GM12872 (cell line): ENCODE results near the gene TMEM203.

ENCODE experiments used
- CTCF ChIP-seq: IDR thresholded peaks from 3 replicates; pipeline ENCODE4 v1.5.1; 2011; ENCODE audit warnings: low read depth, mild to moderate bottlenecking, low read length, moderate library complexity; ENCODE audit not compliant: insufficient read depth

TMEM203 gene

GRCh38 chr9:137232510-137232909 lies 27.1 kb upstream of the TMEM203 start:
- TF ChIP-seq CTCF: no peak

DNA sequence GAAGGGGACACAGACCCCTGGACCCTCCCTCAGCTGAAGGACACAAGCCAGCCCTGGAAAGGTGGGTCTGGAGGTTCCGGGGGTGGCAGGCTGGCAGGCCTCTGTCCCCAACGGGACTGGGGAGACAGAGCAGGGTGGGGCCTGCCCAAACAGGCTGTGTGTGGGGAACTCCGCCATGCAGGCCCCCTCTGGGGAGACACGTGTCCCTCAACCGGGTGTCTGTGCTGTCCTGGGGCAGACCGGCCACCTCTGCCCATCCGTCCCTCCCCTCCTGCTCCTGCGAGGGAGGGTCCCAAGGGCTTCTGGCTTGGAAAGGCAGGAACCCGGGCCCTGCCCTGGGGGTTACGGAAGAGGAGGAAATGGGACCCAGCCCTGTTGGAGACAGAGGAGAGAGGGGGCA lies 26.7 kb upstream of the TMEM203 start:
- no peak for TF ChIP-seq CTCF

- TF ChIP-seq CTCF: no peak
These were observed 26.1 kb upstream of the TMEM203 start for GRCh38 chr9:137231372-137232039.

DNA sequence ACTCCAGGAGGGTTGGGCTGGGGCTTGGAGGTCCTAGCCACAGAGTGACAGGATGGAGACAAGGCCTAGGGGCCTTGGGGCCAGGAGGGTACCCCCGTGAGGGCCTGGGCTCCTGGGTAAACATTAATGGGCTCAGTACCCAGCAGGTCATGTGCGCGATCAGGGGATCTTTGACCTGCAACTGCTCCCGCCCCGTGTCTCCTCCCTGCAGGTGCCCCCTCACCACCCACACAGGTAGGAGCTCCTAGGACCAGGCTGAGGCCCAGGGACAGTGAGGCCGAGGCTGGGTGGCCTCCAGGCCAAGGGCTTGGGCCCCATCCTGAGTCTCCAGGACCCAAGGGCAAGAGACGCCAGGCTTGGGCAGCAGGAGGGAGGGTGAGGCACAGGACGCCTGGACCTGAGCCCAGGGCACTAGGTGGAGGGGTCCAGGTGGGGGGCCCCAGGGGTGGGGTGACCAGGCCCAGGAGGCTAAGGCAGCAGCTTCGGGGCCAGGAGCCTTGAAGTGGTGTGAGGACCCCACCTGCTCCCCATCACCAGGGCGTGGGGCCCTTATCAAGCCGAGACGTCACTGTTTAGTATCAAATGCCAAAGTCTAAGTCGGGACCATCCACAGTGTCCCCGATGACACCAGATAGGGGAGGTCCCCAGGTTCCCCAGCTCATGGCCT lies 25.4 kb upstream of the TMEM203 start, which contains the start of gene SLC34A3:
TSS of gene SLC34A3 (plus strand) at position 197 of the 667 bp plus-strand sequence. CDS start 802 bp downstream, outside the sequence.
- no peak for TF ChIP-seq CTCF

DNA sequence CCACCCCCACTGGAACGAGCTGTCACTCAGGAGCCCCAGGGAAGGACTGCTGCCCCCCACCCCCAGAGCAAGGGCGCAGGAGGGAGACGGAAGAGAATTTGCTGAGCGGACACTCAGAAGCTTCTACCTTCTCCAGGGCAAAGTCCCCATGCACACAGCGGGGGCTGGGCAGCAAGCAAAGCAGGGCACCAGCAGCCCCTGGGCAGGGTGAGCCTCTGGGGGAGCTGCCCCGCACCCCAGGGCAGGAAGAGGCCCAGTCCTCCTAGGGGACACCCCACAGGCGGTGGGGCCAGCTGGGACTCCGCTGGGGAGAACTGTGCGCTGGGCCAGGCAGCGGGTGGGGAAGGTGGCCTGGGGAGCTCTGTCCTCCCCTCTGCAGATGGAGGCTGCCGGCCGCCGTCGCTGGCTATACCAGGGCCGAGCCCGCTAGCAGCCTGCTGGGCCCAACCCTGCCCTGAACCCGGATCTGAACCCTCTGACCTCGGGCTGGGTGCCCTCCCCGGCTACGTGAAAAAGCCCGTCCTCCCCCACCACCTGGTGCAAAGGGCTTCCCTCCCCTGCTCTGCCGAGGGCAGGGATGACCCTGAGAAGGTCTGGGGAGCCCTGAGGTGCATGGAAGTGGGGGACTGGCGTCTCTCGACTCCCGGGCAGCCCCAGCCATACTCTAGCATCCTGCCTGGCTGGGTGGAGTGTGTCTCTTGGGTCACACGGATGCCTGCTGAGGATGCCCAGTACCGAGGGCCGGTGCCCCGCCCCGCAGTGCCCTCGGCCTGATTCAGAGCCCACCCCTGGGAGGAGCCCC lies 24.7 kb upstream of the TMEM203 start:
- no peak for TF ChIP-seq CTCF

DNA sequence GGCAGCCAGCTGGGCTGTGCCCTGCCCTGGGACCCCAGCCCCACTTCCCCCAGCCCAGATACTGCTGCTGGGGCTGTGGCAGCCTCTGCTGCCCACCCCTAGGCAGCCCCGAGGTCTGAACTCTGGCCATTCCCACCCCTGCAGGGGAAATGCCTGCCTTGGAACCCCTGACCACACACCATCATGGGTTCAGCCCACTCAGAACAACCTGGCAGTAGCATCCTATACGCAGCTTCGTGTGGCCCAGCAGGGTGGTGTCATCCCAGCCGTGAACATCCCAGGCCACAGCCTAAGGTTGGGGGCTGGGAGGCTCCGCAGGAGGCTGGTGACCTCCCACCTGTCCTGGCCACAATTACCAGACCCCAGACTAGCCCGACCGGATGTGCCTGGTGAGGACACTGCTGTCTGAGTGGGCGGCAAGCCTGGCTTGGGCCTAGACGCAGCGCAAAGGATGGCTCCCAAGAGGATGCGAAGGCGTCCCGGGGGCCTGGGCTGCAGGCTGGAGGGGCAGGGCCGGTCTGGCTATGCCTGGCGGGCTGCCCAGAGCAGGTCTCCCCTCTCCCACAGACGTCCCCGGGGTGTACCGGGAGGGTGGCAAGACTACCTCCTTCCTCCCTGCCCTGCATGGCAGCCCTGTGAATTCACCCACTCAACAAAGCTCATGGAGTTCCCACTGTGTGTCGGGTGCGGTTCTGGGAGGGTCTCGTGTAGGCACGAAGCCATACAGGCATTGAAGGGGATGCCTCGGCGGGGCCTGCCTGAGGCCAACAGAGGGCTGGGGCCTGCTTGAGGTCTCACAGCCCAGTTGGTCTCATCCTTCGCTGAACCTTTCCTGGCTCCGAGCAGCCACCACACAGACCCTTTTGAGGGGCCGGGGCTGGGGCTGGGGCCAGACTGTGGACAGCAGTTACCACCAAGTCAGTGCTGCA lies 23.8 kb upstream of the TMEM203 start:
- TF ChIP-seq CTCF: no peak

- TF ChIP-seq CTCF: no peak
These were observed 23.1 kb upstream of the TMEM203 start for GRCh38 chr9:137228506-137228967.
